SH-SY5Y (cell line): ENCODE measurements around the gene MRPS11.

ENCODE experiments used
- GATA2 ChIP-seq: IDR thresholded peaks from 2 replicates; pipeline ENCODE4 v1.6.1; 2011; ENCODE audit warnings: mild to moderate bottlenecking, low read depth, low read length
- GATA3 ChIP-seq: IDR thresholded peaks from 2 replicates; pipeline ENCODE4 v1.6.1; 2011; ENCODE audit warnings: low read depth, mild to moderate bottlenecking, low read length, moderate library complexity

GRCh38 chr15:88489321-88489720, 21.8 kb downstream of the MRPS11 start:
- TF ChIP-seq GATA2 (no peak), GATA3 (no peak)
